Uterus (tissue), 2 donors: ENCODE measurements around the gene HMX1.

Experiments
- CTCF ChIP-seq, 4 experiments: fragments of 200-600 bp in 2 of 4; fragments of 450-650 bp in 2 of 4; sonication (generic) in 2 of 4; IDR thresholded peaks; one replicate each; pipeline ENCODE4 v1.5.1; 2016 to 2019; ENCODE audit warnings: antibody characterized with exemption in 4 of 4, mild to moderate bottlenecking in 2 of 4, moderate library complexity in 1 of 4
- POLR2A ChIP-seq, 2 donors: fragments of 450-650 bp; IDR thresholded peaks; one replicate each; pipeline ENCODE4 v1.6.1; 2016; ENCODE audit warnings: antibody characterized with exemption in 2 of 2, mild to moderate bottlenecking in 1 of 2, moderate library complexity in 1 of 2

- TF ChIP-seq POLR2A (IDR thresholded peaks at IDR 0.05) (no peak), CTCF (IDR thresholded peaks at IDR 0.05) (no peak)
These were observed 35.9 kb downstream of the HMX1 start for GRCh38 chr4:8835521-8836365.
